ENCODE measurements around the gene ANAPC2. TPM values are rescaled to one million over a fixed set of nuclear protein-coding genes. Genes with fewer than 3 reads are reported as not detected.

The ANAPC2 gene
- polyA plus RNA-seq, 3 donors: 1.9 to 76.8 (median 2.0) TPM

GRCh38 chr9:137224830-137225694 lies 36.7 kb upstream of the ANAPC2 start, which contains the start of gene CYSRT1:
Gene CYSRT1 (plus strand): TSS chr9:137225174. CDS start chr9:137225622, 448 bp downstream.
- Mint-ChIP-seq H3K27ac (peak within 1 kb of the TSS in 3 of 7 donors; percentile 68 to 77 (median 75)), H3K4me3 (peak within 1 kb of the TSS; percentile 79 to 90), H3K27me3 (ENCODE audit: low read depth in 3 of 3) (peaks cover 7 to 46% (median 13%) of the 10 kb centered on the region in 3 donors), H3K36me3 (no peaks in the 10 kb centered on the region), H3K4me1 (peaks cover 20% of the 10 kb centered on the region), H3K9me3 (peaks cover 0 to 2% (median 0%) of the 10 kb centered on the region in 7 donors)
- peaks cover 29 to 35% of the 10 kb centered on the region in 2 donors for H3K4me1 ChIP-seq (ENCODE audit: control insufficient read depth in 1 of 2, insufficient read depth in 2 of 2, low read length in 2 of 2)
- H3K27ac ChIP-seq (ENCODE audit: low read depth in 1 of 2, low read length in 2 of 2): peak within 1 kb of the TSS; percentile 49 to 90
- peak in 1 of 3 donors; percentile 62 for DNase-seq
- no peaks in the 10 kb centered on the region for H4K20me1 ChIP-seq (ENCODE audit: insufficient read depth, low read length)
- H3K4me2 ChIP-seq (replicated peaks; ENCODE audit: extremely low read depth, low read length, poor library complexity, severe bottlenecking): peak within 1 kb of the TSS; percentile 100
- intact Hi-C loops (cut with micrococcal nuclease): loop anchor here (1.0 to 5.0 kb wide), 3 partner anchors 36 to 108 kb away; no protein-coding TSS in a partner anchor
- peak within 1 kb of the TSS; percentile 91 for H3K9ac ChIP-seq (ENCODE audit: insufficient read depth, low read length, poor library complexity, severe bottlenecking)
- peak within 1 kb of the TSS; percentile 99 for H2AFZ ChIP-seq (ENCODE audit: insufficient read depth, low read depth, low read length, poor library complexity, severe bottlenecking)
- TF ChIP-seq, protein P1, sequence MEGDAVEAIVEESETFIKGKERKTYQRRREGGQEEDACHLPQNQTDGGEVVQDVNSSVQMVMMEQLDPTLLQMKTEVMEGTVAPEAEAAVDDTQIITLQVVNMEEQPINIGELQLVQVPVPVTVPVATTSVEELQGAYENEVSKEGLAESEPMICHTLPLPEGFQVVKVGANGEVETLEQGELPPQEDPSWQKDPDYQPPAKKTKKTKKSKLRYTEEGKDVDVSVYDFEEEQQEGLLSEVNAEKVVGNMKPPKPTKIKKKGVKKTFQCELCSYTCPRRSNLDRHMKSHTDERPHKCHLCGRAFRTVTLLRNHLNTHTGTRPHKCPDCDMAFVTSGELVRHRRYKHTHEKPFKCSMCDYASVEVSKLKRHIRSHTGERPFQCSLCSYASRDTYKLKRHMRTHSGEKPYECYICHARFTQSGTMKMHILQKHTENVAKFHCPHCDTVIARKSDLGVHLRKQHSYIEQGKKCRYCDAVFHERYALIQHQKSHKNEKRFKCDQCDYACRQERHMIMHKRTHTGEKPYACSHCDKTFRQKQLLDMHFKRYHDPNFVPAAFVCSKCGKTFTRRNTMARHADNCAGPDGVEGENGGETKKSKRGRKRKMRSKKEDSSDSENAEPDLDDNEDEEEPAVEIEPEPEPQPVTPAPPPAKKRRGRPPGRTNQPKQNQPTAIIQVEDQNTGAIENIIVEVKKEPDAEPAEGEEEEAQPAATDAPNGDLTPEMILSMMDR (IDR thresholded peaks at IDR 0.05): no peak
- H3K27me3 ChIP-seq (ENCODE audit: control insufficient read depth in 2 of 2, insufficient read depth in 2 of 2, low read length in 2 of 2): peaks cover 0 to 23% of the 10 kb centered on the region in 2 donors
- H3K9me3 ChIP-seq (replicated peaks in 1 of 2; ENCODE audit: control insufficient read depth in 1 of 2, insufficient read depth in 1 of 2, low read length in 2 of 2): no peaks in the 10 kb centered on the region
- 59% methylated on average over 19 of the region's 23 CpGs for WGBS (ENCODE audit: insufficient coverage)
- H3K4me3 ChIP-seq (replicated peaks in 1 of 3; ENCODE audit: low read depth in 2 of 3, low read length in 3 of 3): peak within 1 kb of the TSS; percentile 70 to 92 (median 73)
- H3K36me3 ChIP-seq (replicated peaks in 1 of 2; ENCODE audit: control insufficient read depth in 1 of 2, insufficient read depth in 2 of 2, low read length in 2 of 2): no peaks in the 10 kb centered on the region
- no peaks in the 10 kb centered on the region for H3K79me2 ChIP-seq (ENCODE audit: insufficient read depth, low read length)

Measured in CD14-positive monocyte (primary cell).